Spinal cord (tissue), 4 donors: Measurements from ENCODE around the gene CRYGD. TPM values are rescaled to one million over a fixed set of nuclear protein-coding genes. Genes with fewer than 3 reads are reported as not detected.

Experiments used
- polyA plus RNA-seq, 2 donors: library from polyadenylated mRNA; unstranded; fragments of 120-200 nt; gene quantifications; one replicate each; pipeline ENCODE4 v1.2.1, GENCODE V29; 2013; ENCODE audit not compliant: insufficient read length in 2 of 2
- total RNA-seq, 2 donors: library from RNA; depleted of rRNA in 1 of 2; stranded (reverse); fragments of 120-200 nt in 1 of 2; fragments of >200 nt in 1 of 2; gene quantifications; one replicate each; pipeline versions ENCODE4 v1.2.3 to v1.2.4, GENCODE V29; 2013 to 2014

CRYGD gene
- total and polyA plus RNA-seq, 4 donors, result 0.83 to 7.1 (median 3.1) TPM

Other genes with a start within 250 kb of the CRYGD start
- 10 to 100 TPM; 15.6 to 34.5 TPM for gene PLEKHM3, start 99.0 kb downstream of the CRYGD start, total RNA-seq
- gene PLEKHM3, start 99.0 kb downstream of the CRYGD start, polyA plus RNA-seq, result 10 to 100 TPM; 16.5 to 20.2 TPM
- not detected for gene CRYGC, start 5.3 kb upstream of the CRYGD start, total RNA-seq
- gene CRYGC, start 5.3 kb upstream of the CRYGD start, polyA plus RNA-seq, result under 1 TPM in 1 of 2 donors, not detected in 1; 0.44 TPM
- not detected for gene CRYGB, start 21.6 kb upstream of the CRYGD start, total RNA-seq
- gene CRYGB, start 21.6 kb upstream of the CRYGD start, polyA plus RNA-seq, result not detected
- not detected for gene CRYGA, start 39.1 kb upstream of the CRYGD start, total RNA-seq
- under 1 TPM; 0.36 to 0.43 TPM for gene CRYGA, start 39.1 kb upstream of the CRYGD start, polyA plus RNA-seq
- 10 to 100 TPM in 1 of 2 donors, 1 to 10 TPM in 1; 6.4 to 15.7 TPM for gene C2orf80, start 65.5 kb upstream of the CRYGD start, total RNA-seq
- gene C2orf80, start 65.5 kb upstream of the CRYGD start, polyA plus RNA-seq, result 10 to 100 TPM; 31.0 to 35.4 TPM
- 100 to 1,000 TPM; 106 to 126 TPM for gene IDH1, start 130.5 kb upstream of the CRYGD start, total RNA-seq
- gene IDH1, start 130.5 kb upstream of the CRYGD start, polyA plus RNA-seq, result 100 to 1,000 TPM; 131 to 169 TPM
- gene PIKFYVE, start 141.7 kb upstream of the CRYGD start, total RNA-seq, result 10 to 100 TPM; 48.4 to 60.0 TPM
- 10 to 100 TPM; 20.5 to 25.5 TPM for gene PIKFYVE, start 141.7 kb upstream of the CRYGD start, polyA plus RNA-seq